Activated B cell treated with CpG ODN at 0.5 μM for 24 hours (primary cell): ENCODE data around the gene EXOC3L1. TPM values are rescaled to one million over a fixed set of nuclear protein-coding genes. Genes with fewer than 3 reads are reported as not detected.
A peak's percentile ranks its signal among the peaks of the same experiment; 100 is the strongest.

Experiments used
- ATAC-seq: fragments of 200-7000 bp; cut with Tn5 transposase; one replicate; pipeline ENCODE4 v1.10.0; 2021; ENCODE audit warnings: low read depth, mild to moderate bottlenecking, moderate library complexity
- CTCF ChIA-PET: fragments of 350-600 bp; sonication (Branson Sonifier 250); formaldehyde crosslinking; loops from one replicate; lab custom pipeline; 2021; ENCODE audit warnings: antibody characterized with exemption; lab: Charles Lee
- POLR2A ChIA-PET: fragments of 350-600 bp; sonication (Branson Sonifier 250); formaldehyde crosslinking; loops from one replicate; lab custom pipeline; 2021; ENCODE audit warnings: antibody characterized with exemption; lab: Charles Lee
- DNase-seq: peaks from one replicate; pipeline ENCODE4 v3.0.0; 2022
- H3K27ac Mint-ChIP-seq: one replicate; pipeline ENCODE4 v1.8.0; 2020; ENCODE audit warnings: mixed read lengths
- H3K27me3 Mint-ChIP-seq: one replicate; pipeline ENCODE4 v1.8.0; 2021; ENCODE audit warnings: mixed read lengths
- H3K36me3 Mint-ChIP-seq: one replicate; pipeline ENCODE4 v1.8.0; 2021; ENCODE audit warnings: low read depth, mixed read lengths
- H3K4me1 Mint-ChIP-seq: one replicate; pipeline ENCODE4 v1.8.0; 2021; ENCODE audit warnings: mixed read lengths
- H3K4me3 Mint-ChIP-seq: one replicate; pipeline ENCODE4 v1.8.0; 2020; ENCODE audit warnings: mild to moderate bottlenecking, mixed read lengths
- H3K9me3 Mint-ChIP-seq: one replicate; pipeline ENCODE4 v1.8.0; 2020; ENCODE audit warnings: mixed read lengths
- intact Hi-C: fragments of 100-400 bp; cut with micrococcal nuclease; formaldehyde crosslinking; loops from one replicate; pipeline ENCODE4 v1.15.1; 2024
- total RNA-seq: library from RNA; stranded (reverse); gene quantifications from 2 replicates; pipeline ENCODE4 v1.2.3, GENCODE V29; 2022
- TF ChIP-seq, protein P1 (sequence below): fragments of 200-600 bp; IDR thresholded peaks from one replicate; pipeline ENCODE4 v1.8.0; 2022; ENCODE audit warnings: antibody characterized with exemption, mild to moderate bottlenecking

EXOC3L1 gene
- total RNA-seq, 1 donor from 2014 or later: not detected

DNA sequence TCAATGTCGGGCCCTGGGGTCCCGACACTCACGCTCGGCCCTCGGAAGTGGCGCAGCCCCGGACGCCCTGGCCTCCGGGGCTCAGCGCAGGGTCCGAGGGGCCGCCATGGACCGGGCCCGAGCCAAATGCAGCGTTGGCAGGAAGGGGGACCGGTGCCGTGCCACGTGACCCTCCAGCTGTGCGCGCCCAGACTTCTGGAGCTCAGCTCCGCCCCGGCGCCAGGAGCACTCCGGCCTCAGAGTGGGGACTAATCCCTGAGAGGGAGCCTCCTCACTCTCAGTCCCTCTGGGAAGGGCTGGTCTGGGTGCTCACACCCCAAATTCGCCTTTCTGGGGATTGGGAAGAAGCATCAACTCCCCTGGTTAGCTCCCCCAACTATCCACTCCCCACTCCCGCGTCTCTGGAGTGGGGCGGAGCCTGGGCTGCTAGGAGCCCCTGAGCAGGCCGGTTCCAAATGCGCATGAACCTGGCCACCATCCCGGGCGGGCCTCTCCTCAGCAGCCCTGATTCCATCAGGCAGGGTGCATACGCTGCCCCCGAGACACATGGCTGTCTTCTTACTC lies 39.0 kb downstream of the EXOC3L1 start, which contains the start of gene B3GNT9:
B3GNT9 (minus strand) TSS at position 166 of the 564 bp plus-strand sequence. CDS start 513 bp downstream, outside the sequence.
- ATAC-seq (peak; percentile 18), DNase-seq (no peak)
- intact Hi-C loops: loop anchor here (10.0 kb wide), 1 partner anchor 514 kb away; the partner anchor contains the start of genes ACD, C16orf86, ENKD1 and PARD6A
- Mint-ChIP-seq H3K9me3 (no peaks in the 10 kb centered on the region), H3K4me3 (peak within 1 kb of the TSS; percentile 63), H3K27me3 (peaks cover 17% of the 10 kb centered on the region), H3K27ac (no peak within 1 kb of the TSS), H3K36me3 (peaks cover 23% of the 10 kb centered on the region), H3K4me1 (peaks cover 17% of the 10 kb centered on the region)
- TF ChIP-seq, protein P1, sequence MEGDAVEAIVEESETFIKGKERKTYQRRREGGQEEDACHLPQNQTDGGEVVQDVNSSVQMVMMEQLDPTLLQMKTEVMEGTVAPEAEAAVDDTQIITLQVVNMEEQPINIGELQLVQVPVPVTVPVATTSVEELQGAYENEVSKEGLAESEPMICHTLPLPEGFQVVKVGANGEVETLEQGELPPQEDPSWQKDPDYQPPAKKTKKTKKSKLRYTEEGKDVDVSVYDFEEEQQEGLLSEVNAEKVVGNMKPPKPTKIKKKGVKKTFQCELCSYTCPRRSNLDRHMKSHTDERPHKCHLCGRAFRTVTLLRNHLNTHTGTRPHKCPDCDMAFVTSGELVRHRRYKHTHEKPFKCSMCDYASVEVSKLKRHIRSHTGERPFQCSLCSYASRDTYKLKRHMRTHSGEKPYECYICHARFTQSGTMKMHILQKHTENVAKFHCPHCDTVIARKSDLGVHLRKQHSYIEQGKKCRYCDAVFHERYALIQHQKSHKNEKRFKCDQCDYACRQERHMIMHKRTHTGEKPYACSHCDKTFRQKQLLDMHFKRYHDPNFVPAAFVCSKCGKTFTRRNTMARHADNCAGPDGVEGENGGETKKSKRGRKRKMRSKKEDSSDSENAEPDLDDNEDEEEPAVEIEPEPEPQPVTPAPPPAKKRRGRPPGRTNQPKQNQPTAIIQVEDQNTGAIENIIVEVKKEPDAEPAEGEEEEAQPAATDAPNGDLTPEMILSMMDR: no peak
- ChIA-PET POLR2A (interaction anchor here (0.5 to 1.5 kb wide), 5 partner anchors 8 to 406 kb away, joined by 3 to 5 read pairs (median 4); partner anchors contain the start of gene TRADD), CTCF (no interaction called here)

DNA sequence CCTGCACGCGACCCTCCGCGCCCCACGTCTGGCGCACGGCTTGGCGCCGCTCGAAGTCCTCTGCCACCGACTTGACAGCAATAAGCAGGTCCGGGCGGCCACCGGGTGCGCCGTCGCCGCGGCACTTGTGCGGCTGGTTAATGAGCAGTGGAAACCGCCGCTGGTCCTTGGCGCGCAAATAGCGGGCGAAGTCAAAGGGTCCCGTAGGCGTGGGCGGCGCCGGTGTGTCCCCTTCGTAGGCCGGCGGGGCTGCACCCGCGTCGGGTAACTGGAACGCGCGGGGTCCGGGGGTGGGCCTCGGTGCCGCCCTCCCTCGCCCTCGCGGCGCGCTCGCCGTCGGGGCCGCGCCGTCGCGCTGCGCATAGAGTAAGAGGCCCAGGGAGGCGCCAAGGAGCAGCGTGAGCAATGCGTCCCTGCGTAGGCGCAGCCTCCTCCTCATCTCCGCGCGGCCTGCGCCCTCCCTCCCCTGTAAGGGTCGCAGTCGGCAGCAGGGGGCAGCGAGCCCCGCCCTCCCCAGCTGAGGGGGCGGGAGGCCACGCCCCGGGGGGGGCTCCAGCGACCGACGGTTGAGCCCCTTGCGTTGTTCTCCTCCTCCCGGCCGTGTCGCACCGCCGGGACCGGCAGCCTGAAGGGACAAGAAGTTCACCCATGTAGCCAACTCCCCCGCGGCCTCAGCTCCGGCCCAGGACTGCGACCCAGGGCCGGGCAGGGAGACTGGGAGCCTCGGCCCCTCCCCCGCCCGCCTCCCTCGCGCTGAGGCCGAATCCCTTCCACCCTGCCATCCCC lies 39.7 kb downstream of the EXOC3L1 start:
- Mint-ChIP-seq H3K27me3 (peaks cover 17% of the 10 kb centered on the region), H3K4me1 (peaks cover 15% of the 10 kb centered on the region), H3K36me3 (peaks cover 30% of the 10 kb centered on the region), H3K9me3 (no peaks in the 10 kb centered on the region), H3K4me3 (no peak overlapping the region), H3K27ac (no peak overlapping the region)
- DNase-seq (no peak), ATAC-seq (peak; percentile 40)
- TF ChIP-seq, protein P1: no peak
- ChIA-PET POLR2A (interaction anchor here (0.5 to 1.5 kb wide), 3 partner anchors 9 to 407 kb away, joined by 3 to 4 read pairs (median 4); partner anchors contain the start of gene TRADD), CTCF (no interaction called here)
- intact Hi-C loops: loop anchor here (10.0 kb wide), 1 partner anchor 515 kb away; the partner anchor contains the start of genes ACD, C16orf86, ENKD1 and PARD6A

DNA sequence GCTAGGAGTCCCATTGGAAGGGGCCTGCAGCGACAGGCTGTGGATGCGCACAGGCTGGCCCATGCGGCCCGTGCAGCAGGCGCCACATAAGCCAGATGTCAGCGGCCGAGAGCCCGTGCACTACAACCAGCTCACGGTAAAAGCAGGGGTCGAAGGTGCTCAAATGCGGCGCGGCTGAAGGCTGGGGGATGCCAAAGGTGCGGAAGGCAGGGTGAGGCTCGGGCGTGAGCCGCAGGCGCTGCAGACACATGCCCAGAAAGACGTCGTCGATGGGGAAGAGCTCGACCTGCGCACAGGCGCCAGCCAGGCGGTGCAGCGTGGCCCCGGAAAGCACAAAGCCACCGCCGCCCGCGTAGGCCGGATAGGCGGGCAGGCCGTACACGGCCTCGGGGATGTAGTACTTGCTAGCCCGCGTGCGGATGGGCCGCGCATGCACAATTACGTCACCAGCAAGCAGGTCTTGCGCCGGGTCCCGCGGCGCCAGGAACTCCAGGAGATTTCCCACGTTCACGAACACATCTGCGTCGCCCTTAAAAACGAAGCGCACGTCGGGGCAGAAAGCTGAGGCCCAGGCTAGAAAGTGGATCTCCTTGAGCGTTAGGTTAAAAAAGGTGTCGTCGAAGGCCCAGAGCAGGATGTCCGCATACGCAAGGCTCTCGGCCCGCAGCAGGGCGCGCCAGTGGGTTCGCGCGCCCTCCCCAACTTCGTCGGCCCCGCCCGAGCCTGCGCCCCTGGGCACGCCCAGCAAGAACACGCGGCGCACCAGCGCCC lies 40.5 kb downstream of the EXOC3L1 start:
- intact Hi-C loops: loop anchor here (10.0 kb wide), 1 partner anchor 515 kb away; the partner anchor contains the start of genes ACD, C16orf86, ENKD1 and PARD6A
- ATAC-seq: no peak
- Mint-ChIP-seq H3K27ac (no peak overlapping the region), H3K27me3 (peaks cover 17% of the 10 kb centered on the region), H3K9me3 (no peaks in the 10 kb centered on the region), H3K4me3 (no peak overlapping the region), H3K36me3 (peaks cover 38% of the 10 kb centered on the region), H3K4me1 (peaks cover 13% of the 10 kb centered on the region)
- POLR2A ChIA-PET: no interaction called here
- TF ChIP-seq, protein P1: no peak
- no peak for DNase-seq
- CTCF ChIA-PET: no interaction called here

DNA sequence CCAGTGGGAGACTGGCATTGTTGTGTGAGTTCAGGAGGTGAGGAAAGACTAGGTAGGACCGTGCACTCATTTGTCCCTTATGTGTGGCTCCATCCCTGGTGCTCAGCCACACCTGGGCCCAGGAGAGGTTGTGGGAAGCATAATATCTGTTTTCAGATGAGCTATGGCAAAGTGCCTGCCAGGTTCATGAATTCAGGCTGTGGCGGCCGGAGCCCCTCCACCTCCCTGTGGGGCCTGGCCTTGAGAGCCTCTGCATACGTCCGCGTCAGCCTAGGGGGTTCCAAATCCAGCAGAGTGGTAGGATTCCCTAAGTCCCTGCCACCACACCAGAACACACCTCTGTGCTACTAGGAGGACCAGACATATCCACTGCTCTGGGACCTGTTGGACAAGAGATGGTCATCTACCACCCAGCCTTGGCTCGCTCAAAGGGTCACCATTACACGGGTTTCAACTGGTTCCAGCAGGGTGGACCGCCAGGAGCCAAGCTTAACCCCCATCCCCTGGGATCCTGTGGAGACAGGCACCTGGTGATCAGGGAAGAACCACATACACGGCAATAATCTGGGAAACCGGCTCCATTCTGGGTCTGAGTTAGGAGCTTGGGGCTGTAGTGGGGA lies 41.2 kb downstream of the EXOC3L1 start:
- H3K27ac Mint-ChIP-seq: no peak overlapping the region
- TF ChIP-seq, protein P1: no peak

More for the DNA sequence above, 41.2 kb downstream of the EXOC3L1 start:
- no peaks in the 10 kb centered on the region for H3K9me3 Mint-ChIP-seq
- DNase-seq: no peak
- ATAC-seq: no peak
- peaks cover 43% of the 10 kb centered on the region for H3K36me3 Mint-ChIP-seq
- H3K4me3 Mint-ChIP-seq: no peak overlapping the region
- ChIA-PET CTCF (no interaction called here), POLR2A (no interaction called here)
- peaks cover 10% of the 10 kb centered on the region for H3K4me1 Mint-ChIP-seq
- H3K27me3 Mint-ChIP-seq: peaks cover 17% of the 10 kb centered on the region
- intact Hi-C loops: no loop called here
